GM19023 (cell line): ENCODE measurements around the gene PRAMEF26.
"Not testable (repeated sequence)": the region's sequence is repeated elsewhere in the genome, so short reads cannot be mapped to it uniquely, and the experiment has no call there.

Experiments
- ATAC-seq: cut with Tn5 transposase; IDR thresholded peaks from one replicate; pipeline ENCODE4 v1.9.1; 2021; ENCODE audit warnings: mild to moderate bottlenecking, moderate library complexity; ENCODE audit not compliant: unreplicated experiment

Gene PRAMEF26

DNA sequence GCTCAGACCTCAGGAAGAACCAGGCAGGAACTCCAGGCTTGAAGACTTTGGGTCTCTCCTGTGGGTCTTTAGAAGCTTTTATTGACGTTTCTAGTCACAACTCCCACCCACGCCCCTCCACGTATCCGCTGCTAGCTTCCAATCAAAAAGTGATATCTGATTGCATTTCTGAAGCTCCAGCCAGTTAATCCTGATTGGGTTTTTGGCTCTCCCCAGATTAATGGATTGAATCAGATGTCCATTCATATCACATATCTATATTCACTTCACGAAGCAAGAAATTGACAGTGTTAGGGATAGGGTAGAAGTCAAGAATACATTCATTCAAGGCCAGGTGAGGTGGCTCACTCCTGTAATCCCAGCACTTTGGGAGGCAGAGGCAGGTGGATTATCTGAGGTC lies at the start of gene PRAMEF26:
TSS of gene PRAMEF26 (minus strand) at position 101 of the 400 bp plus-strand sequence. CDS start 2,914 bp downstream, outside the sequence.
- ATAC-seq: not testable (repeated sequence)

DNA sequence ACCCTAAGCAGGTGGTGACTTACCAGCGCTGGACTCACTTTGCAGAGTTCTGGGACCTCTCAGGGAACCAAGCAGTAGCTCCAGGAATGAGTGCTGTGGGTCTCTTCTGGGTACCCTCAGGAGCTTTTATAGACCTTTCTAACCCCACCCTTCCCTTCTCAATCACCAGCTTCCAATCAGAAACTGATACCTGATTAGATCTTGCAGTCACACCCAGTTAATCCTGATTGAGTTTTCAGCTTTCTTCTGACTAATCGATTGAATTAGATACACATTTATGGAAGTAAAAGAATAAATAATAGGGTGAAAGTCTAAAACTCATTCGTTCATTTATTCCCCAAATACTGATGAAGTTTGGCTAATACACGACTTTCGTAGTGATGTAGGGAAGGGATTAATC lies 45.5 kb upstream of the PRAMEF26 start, which contains the start of gene PRAMEF13:
TSS of gene PRAMEF13 (minus strand) at position 101 of the 400 bp plus-strand sequence. CDS start 1,820 bp downstream, outside the sequence.
- not testable (repeated sequence) for ATAC-seq

DNA sequence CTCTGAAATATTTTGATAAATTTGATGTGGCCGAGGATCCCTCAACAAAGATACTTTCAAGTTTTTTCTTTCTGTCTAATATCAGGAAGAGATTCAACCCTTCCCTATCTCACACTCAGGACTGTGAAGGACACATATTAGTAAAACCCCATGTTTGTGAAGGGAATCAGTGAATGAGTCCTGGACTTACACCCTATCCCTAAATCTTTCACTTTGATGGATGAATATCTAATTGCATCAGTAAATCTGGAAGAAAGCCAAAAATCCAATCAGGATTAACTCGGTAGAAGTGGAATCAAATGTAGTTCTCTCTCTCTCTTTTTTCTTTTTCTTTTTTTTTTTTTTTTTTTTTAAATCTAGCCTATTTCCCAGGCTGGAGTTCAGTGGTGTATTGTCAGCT lies 15.7 kb upstream of the PRAMEF26 start, which contains the start of gene PRAMEF9:
TSS of gene PRAMEF9 (plus strand) at position 301 of the 400 bp plus-strand sequence. CDS start 3,433 bp downstream, outside the sequence.
- ATAC-seq: not testable (repeated sequence)

DNA sequence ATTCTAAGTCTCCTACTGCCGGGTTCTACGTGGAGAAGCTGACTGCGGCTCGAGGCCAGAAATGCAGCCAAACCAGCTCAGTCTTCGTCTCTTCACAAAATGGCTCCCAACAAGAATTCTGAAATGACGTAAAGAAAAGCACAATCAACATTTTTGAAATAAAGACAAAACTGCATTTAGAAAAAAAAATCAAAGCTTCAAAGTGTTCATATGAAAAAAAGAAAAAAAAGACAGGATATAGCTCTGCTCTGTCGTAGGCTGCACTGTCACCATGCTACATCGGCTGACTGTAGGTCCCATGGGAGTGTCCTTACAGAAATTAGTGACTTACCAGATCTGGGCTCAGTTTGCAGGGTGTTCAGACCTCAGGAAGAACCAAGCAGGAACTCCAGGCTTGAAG lies 9.7 kb upstream of the PRAMEF26 start, which contains the start of gene HNRNPCL4:
TSS of gene HNRNPCL4 (minus strand) at position 101 of the 400 bp plus-strand sequence. CDS start 164 bp downstream, outside the sequence.
- not testable (repeated sequence) for ATAC-seq

- not testable (repeated sequence) for ATAC-seq
Measured at GRCh38 chr1:13116754-13117153, 39.1 kb downstream of the PRAMEF26 start, which contains the start of gene HNRNPCL2. TSS of gene HNRNPCL2 (minus strand) at chr1:13116854. CDS start at chr1:13116400, 454 bp downstream.
